Measurements from ENCODE around the gene NPIPB2. TPM values are rescaled to one million over a fixed set of nuclear protein-coding genes. Genes with fewer than 3 reads are reported as not detected.

Gene NPIPB2
- total and polyA plus RNA-seq, 2 of the 13 experiments (the other 11 are each of a cell fraction or from before 2014, with no cell fraction given), result 1.8 to 4.1 TPM

- peak; percentile 78 for TF ChIP-seq HIC2 (CRISPR knock-in tag; IDR thresholded peaks at IDR 0.05; ENCODE audit: low read depth)
- peak; percentile 90 for TF ChIP-seq PITX1 (CRISPR knock-in tag; IDR thresholded peaks at IDR 0.05)
- TF ChIP-seq ZNF407 (CRISPR knock-in tag; IDR thresholded peaks at IDR 0.05; ENCODE audit: not compliant biosample characterization), result peak; percentile 81
- TF ChIP-seq HNF1A (IDR thresholded peaks at IDR 0.05; ENCODE audit: low read depth), result peak; percentile 62; the same call in 1 of the 2 replicates
- TF ChIP-seq HNF1A (CRISPR knock-in tag; IDR thresholded peaks at IDR 0.05; ENCODE audit: borderline replicate concordance), result peak; percentile 89; the same call in 1 of the 2 replicates
- no peak for TF ChIP-seq FOXP1 (IDR thresholded peaks at IDR 0.05)
- TF ChIP-seq FOXP1 (CRISPR knock-in tag; IDR thresholded peaks at IDR 0.05), result peak; percentile 40; the same call in 1 of the 2 replicates
- TF ChIP-seq GLMP (CRISPR knock-in tag; IDR thresholded peaks at IDR 0.05; ENCODE audit: borderline replicate concordance), result no peak
- peak; percentile 77 for TF ChIP-seq RBM39 (IDR thresholded peaks at IDR 0.05; ENCODE audit: low read depth, low read length, poor library complexity, severe bottlenecking)
- TF ChIP-seq SP1 (IDR thresholded peaks at IDR 0.05), result peak; percentile 88
- peak; percentile 98 for TF ChIP-seq SP1 (CRISPR knock-in tag; IDR thresholded peaks at IDR 0.05)
- 0 out of 2 replicates have a peak, but pooled peaks have one; percentile 26 for TF ChIP-seq ZNF264 (CRISPR knock-in tag; IDR thresholded peaks at IDR 0.05)
These were observed 26.0 kb downstream of the NPIPB2 start, which contains the start of gene GSPT1 (continued) for GRCh38 chr16:11915644-11916523.
